ENCODE measurements around the gene RYR3.
A peak's percentile ranks its signal among the peaks of the same experiment; 100 is the strongest.

The RYR3 gene

DNA sequence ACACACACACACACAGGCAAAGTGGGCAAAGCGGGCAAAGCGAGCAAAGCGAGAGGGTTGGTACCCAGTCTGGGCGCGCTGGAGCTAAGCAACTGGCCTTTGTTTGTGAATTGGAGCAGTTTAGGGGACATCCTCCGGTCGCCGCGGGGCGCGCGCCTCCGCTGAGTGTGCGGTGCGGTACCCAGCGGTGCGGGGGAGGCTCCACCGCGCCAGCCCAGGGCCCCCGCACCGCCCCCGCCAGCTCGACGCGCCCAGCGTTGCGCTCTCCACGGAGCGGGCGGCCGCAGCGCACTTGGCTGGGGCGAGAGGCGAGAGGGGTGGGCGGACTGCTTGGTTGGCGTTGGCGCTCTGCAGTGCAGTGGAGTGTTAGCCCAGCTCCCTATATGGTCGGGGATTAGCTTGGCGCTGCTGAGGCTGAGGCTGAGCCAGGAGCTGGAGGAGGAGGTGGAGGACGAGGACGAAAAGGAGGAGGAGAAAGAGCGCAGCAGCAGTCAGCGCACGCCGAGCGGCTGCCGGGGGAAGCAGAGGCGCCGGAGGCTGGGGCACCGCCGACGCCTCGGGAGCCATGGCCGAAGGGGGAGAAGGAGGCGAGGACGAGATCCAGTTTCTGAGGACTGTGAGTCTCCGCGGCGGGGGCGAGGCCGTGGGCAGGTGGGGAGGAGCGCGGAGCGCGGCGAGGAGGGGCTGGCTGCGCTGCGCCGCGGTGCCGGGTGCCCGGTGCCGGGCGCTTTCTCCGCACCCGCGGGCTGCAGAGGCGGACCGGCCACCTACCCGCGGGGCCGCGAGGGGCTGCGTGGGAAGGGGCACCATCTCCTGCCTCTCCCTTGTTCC, at the start of gene RYR3:
TSS of gene RYR3 (plus strand) at position 487 of the 831 bp plus-strand sequence. CDS start at position 566, 79 bp downstream.
- DNase-seq (ENCODE audit: low spot score) = peak; percentile 66

- no peak for DNase-seq (ENCODE audit: low spot score)
Measured at GRCh38 chr15:33262306-33262705, 48.5 kb upstream of the RYR3 start.

DNA sequence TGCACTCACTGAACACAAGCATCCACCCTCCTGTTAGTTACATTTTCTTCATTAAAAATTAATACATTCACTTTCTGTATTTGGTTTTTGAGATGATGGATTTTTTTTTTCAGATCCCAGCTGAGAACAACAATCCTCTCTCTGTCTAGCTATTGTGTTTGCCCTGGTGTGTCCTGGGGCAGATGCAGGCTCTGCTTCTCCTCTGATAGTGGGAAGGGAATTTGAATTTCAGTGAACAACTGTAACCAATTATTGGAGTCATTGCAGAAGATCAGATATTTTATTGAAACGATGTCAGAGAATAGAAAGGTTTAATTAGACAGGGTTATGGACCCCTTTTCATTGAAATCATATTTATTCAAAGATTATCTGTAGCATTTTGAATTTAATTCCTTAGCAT, 33.1 kb upstream of the RYR3 start:
- DNase-seq (ENCODE audit: low spot score) = no peak

- DNase-seq (ENCODE audit: low spot score) = peak; percentile 97
Measured at GRCh38 chr15:33278816-33279612, 31.8 kb upstream of the RYR3 start.

GRCh38 chr15:33279613-33280205, 31.1 kb upstream of the RYR3 start:
- peak; percentile 87 for DNase-seq (ENCODE audit: low spot score)

DNA sequence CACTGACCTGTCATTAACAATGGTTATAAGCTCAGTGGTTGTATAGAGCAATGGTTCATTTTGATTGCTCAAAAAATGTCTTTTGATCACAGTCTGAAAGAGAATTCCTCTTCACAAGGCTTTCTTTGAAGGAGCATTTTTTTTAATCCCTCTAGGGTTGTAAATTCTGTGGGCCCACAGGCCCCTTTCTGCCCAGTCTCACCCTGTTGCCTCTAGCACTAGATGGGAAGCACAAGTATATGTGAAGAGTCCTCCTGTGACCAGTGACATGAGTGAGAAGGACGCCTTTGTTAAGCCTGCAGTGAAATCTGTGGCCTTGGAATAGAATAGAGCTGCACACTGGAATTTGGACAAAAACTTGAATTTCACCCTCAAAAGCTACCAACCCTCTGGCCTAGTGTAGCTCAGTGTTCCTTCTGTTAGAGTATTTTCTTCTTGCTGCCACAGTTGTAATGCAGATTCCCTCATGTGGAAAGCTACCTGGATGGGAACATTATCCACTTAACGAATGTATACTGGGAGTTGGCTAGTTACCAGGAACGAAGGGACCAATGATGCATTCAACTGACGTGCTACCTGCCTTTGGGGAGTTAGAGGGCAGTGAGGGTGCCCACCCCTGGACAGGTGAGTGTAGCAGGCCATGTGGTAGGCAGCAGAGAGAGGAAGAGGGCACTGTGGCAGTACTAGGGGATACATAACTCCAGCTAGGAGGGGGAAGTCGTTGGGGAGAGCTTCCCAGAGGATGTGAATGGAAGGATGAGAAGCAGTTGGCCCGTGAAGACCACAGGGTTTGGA, 28.3 kb upstream of the RYR3 start:
- DNase-seq (ENCODE audit: low spot score) = no peak

GRCh38 chr15:33283576-33283975, 27.2 kb upstream of the RYR3 start:
- no peak for DNase-seq (ENCODE audit: low spot score)

GRCh38 chr15:33284336-33284735, 26.4 kb upstream of the RYR3 start:
- DNase-seq (ENCODE audit: low spot score) = no peak

DNA sequence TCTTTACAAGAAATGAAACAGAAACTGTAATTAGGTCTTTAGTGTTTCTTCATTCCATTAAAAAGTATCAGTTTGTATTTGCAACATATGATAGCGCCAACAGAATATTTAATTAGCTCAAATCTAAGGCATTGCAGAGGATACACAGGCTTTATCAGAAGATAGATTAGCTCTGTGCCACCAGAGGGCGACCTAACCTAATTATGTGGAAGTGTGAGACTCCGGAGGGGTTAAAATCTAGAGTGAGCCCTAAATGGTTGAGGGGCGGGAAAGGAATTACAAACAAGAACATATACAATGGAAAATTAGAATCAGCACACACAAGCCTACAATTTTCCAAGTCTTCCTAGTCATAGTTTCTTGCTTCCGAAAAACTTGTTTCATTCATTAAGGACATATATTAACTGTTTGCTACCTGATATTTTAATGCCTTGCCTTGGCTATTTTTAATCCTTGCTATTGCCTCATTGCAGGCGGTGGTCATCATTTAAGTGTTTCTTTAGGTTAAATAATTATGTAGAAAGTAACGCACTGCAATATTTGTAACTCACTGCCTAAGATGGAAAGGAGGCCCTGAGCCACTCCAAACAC, 18.0 kb upstream of the RYR3 start:
- DNase-seq (ENCODE audit: low spot score) = peak; percentile 71

GRCh38 chr15:33293713-33294334, 16.9 kb upstream of the RYR3 start:
- peak; percentile 78 for DNase-seq (ENCODE audit: low spot score)

DNA sequence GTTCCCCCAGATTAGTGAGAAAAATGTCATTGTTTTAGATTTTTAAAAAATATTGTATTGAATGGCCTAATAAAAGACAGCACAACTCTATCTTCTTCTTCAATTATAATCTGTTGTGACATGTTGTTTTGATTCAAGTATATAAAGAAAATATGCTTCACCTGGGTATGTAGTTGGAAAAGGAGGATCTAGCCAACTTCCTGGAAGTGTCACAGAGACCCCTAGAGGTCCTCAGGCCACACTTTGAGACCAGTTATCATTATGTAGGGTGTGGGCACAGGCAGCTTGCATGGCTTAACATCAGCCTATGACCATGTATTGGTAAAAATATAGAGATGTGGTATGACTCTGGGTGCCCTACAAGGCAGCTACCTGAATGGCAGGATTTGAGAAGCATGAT, 14.7 kb upstream of the RYR3 start:
- DNase-seq (ENCODE audit: low spot score) = no peak

GRCh38 chr15:33296856-33297255, 13.9 kb upstream of the RYR3 start:
- no peak for DNase-seq (ENCODE audit: low spot score)

DNA sequence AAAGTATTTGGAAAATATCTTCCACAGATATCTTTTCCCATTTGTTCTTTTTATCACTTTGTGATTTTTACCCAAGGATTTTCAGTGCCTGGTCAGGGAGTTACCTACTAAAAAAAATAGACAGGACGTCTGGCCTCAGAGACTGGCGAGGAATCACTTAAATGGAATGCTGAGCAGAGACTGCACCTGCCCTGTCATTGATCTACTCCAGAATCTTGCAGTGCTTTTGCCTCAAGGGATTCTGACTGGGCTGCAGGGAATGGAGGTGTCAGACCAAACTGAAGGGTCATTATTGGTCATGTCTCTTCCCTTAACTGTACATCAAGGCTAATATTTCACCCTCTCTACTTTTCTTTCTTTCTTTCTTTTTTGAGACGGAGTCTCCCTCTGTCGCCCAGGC, 12.1 kb upstream of the RYR3 start:
- DNase-seq (ENCODE audit: low spot score) = peak; percentile 91

GRCh38 chr15:33304924-33305323, 5.8 kb upstream of the RYR3 start:
- DNase-seq (ENCODE audit: low spot score) = no peak

GRCh38 chr15:33309602-33310276, 1.0 kb upstream of the RYR3 start:
- peak; percentile 69 for DNase-seq (ENCODE audit: low spot score)

DNA sequence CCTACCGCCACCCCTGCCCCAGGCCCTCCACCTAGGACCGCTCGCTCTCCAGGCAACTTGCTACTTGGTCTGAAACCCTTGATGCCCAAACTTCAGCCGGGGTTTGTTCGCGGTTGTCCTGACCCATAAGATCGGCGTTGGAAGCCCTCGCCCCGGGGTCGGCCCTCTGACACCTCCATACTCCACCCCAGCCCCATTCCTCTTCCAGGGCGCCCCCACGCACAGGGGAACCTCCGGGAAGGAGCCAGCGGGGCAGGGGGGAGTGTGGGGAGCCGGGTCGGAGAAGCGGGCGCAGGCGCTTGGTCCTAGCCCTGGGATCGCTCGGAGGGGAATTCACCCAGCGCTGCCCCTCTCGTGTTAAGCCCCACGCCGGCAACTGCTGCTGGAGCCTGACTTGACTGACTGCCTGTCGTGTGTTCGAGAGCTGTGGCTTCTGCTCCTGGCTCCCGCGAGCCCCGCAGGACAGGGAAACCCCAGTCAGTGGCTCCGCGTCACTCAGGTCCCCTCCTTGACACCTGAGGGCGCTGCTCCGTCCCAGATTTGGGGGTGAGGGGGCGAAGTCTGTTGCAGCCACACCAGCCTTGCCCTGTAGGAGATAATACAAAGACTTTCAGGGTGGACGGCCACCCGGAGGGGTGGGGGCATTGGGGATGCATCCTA, 675 bp downstream of the RYR3 start:
- peak; percentile 13 for DNase-seq (ENCODE audit: low spot score)

DNA sequence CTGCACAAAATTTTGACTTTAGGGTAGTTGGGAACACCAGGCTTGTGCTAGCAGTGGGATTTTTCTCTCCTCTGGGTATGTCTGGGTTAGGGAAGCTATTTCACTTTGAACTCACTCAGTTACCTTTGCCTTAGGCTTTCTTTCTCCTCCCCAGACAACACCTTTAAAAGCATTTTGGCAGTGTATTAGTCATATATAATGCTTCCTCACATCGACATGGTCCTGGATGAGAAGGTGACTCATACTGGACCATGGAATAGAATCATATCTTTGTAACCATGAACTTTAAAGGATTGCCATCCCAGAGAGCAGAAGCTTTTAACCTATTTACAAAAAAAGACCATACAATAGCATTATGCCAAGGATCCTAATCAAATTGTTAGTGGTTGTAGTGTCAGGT, 2.7 kb downstream of the RYR3 start:
- peak; percentile 41 for DNase-seq (ENCODE audit: low spot score)

DNA sequence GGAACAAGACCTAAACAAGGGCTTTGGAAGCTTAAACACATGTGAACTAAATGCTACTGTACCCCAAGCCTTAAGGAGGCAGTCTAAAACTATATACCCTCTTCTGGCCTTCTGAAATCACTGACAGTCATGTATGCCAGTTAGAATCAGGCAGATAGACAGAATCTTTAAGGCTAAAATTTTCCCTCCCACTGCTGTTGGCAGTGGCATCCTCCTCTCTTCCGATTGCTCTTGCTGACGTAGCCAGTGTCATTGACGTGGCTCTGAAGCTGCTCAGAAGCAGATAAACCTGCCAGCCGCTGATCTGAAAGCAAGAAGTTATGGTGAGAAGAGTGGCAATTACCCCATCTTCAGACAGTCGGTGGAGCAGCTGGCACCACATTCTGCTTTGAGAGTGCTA, 3.3 kb downstream of the RYR3 start:
- no peak for DNase-seq (ENCODE audit: low spot score)

DNA sequence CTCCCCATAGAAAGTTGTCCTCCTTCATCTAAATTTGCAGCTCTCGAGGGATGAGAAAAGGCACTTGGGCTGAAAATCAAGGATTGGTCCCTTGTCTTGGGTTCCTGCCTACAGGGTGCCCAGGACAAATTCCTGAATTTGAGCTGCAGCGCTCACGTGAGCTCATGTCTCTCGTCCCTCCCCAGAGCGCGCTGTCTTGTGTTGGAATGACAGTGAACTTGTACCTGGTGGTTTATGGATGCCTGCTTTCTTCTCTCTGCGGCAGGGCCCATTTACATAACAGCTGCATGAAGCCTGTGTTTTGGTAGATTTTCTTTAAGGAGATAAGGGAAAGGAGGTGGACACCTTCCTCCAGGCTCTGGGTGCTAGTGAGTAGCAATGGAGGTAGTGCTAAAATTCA, 4.3 kb downstream of the RYR3 start:
- DNase-seq (ENCODE audit: low spot score) = no peak

GRCh38 chr15:33317896-33318295, 7.1 kb downstream of the RYR3 start:
- DNase-seq (ENCODE audit: low spot score) = no peak

All from kidney tubule cell (primary cell).